Lower leg skin (tissue), 3 donors: ENCODE data around the gene NHERF2.

Source experiments
- POLR2A ChIP-seq, 2 donors: fragments of 450-650 bp; IDR thresholded peaks; one replicate each; pipeline ENCODE4 v1.6.1; 2016 to 2017; ENCODE audit warnings: antibody characterized with exemption in 2 of 2, mild to moderate bottlenecking in 1 of 2, moderate library complexity in 1 of 2
- TF ChIP-seq, protein P1 (sequence below), 3 donors: fragments of 450-650 bp; IDR thresholded peaks; one replicate each; pipeline ENCODE4 v1.5.1; 2016; ENCODE audit warnings: antibody characterized with exemption in 3 of 3, mild to moderate bottlenecking in 3 of 3, moderate library complexity in 2 of 3

DNA sequence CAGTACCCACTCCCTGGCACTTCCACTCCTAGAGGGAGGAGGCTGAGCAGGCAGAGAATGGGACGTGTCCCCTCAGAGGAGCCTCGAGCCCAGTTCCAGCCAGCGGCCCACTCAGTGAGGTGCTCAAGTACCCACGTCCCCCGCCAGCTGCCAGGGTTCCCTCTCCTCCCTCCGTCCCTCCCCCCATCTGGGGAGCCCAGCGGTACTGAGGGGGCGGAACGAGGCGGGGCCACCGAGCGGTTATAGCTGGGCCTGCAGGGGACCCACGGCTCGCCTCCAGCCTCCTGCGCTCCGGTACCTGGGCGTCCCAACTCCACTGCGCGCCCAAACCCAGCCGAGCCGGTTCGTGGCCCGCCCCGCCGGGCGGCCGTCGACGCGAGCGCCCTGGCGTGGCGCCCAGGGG is 7.2 kb upstream of the NHERF2 start, which contains the start of gene NPW:
- TF ChIP-seq, protein P1, sequence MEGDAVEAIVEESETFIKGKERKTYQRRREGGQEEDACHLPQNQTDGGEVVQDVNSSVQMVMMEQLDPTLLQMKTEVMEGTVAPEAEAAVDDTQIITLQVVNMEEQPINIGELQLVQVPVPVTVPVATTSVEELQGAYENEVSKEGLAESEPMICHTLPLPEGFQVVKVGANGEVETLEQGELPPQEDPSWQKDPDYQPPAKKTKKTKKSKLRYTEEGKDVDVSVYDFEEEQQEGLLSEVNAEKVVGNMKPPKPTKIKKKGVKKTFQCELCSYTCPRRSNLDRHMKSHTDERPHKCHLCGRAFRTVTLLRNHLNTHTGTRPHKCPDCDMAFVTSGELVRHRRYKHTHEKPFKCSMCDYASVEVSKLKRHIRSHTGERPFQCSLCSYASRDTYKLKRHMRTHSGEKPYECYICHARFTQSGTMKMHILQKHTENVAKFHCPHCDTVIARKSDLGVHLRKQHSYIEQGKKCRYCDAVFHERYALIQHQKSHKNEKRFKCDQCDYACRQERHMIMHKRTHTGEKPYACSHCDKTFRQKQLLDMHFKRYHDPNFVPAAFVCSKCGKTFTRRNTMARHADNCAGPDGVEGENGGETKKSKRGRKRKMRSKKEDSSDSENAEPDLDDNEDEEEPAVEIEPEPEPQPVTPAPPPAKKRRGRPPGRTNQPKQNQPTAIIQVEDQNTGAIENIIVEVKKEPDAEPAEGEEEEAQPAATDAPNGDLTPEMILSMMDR (IDR thresholded peaks at IDR 0.05): no peak
- no peak for TF ChIP-seq POLR2A (IDR thresholded peaks at IDR 0.05)
